GM11168 (cell line): ENCODE data around the gene ADAMTS6.

Experiments used
- in situ Hi-C: fragments of 300-500 bp; cut with MboI; formaldehyde crosslinking; loops from one replicate; pipeline ENCODE4 v1.12.0; 2022; ENCODE audit warnings: low sequenced_read_pairs; ENCODE audit not compliant: unreplicated experiment

Gene ADAMTS6

DNA sequence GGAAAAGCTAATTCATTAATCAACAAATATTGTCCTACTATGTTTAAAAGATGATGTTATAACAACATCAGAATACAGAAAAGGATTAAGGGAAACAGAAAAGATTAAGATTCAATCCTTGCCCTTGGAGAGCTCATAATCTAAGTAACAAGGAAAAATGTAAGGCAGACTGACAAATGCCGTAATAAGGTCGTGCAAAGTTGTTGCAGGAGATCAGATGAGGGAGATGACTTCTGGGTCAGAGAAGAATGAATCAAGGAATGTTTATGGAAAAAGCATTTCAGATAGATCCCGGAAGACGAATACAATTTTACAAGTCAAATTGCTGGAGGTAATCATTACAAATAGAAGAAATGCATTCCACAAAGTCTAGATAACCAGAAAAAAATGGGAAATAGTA is 6.4 kb downstream of the ADAMTS6 start:
- in situ Hi-C loops, result loop anchor here (25.0 kb wide), 1 partner anchor 838 kb away; no protein-coding TSS in a partner anchor

DNA sequence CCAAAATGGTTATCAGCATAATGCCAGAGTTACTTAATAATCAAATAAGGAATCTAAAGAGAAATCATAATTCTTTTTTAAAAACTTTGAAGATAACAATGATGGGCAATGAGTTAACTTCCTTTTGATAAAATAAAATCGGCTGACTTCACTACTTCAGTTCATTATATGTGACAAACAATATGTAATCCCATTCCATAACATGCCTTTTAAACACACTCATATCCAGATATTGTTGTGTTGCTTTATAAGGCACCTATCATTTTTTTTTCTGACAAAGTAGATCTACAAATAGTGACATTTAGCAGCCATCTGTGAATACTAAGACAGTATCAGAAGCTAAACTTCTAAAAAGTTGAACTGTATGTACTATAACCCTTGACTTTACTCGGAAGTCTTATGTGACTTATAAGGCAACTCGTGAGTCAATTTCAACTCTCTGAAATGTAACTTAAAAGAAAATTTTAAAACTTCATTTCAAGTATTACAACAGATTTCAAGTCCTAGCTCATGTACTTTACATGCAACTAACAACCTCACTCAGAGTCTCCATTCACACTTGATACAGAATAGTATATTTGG is 7.5 kb downstream of the ADAMTS6 start:
- in situ Hi-C loops, result loop anchor here (5.0 kb wide), 1 partner anchor 662 kb away; no protein-coding TSS in a partner anchor

DNA sequence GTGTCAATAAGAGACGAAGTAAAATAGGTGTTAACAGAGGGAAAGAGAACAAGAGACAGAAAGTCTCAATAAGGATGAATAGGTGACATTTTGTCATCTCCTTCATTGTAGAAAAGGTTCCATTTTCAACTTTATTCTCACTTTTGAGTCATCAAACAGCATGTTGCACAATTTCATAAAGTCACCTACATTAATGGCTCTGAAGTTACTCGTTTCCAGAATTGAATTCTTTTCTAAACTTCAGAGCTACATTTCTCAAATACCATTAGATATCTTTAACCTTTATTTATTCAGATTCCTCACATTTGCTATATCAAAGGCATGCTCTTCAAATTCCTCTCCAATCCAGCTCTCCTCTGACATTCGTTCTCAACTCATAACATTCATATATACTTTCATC is 13.1 kb downstream of the ADAMTS6 start:
- in situ Hi-C loops, result no loop called here

DNA sequence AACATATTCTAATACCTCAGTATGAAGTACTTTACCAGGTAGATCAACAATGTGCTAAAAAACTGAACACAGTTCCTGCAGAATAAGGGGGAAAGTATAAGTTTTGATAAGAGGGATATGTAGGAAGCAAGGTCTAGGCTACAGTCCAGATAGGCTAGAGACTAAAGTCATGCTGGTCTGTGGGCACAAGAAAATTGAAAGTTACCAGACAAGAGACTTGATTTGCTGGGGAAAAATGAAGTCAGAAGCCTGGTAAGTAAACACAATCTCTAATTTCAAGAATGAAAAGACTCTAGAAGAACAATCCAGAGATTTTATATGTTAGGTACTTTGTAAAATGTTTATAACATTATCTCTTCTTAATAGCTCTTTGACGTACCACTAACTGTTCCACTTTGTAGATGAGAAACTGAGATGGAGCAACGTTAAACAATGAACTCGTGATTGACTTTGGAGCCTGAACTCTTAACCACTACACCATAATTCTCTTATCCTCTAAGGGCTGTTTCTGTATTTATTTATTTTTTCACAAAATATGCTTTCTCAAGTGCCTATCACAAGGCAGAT is 19.5 kb downstream of the ADAMTS6 start:
- in situ Hi-C loops, result no loop called here

DNA sequence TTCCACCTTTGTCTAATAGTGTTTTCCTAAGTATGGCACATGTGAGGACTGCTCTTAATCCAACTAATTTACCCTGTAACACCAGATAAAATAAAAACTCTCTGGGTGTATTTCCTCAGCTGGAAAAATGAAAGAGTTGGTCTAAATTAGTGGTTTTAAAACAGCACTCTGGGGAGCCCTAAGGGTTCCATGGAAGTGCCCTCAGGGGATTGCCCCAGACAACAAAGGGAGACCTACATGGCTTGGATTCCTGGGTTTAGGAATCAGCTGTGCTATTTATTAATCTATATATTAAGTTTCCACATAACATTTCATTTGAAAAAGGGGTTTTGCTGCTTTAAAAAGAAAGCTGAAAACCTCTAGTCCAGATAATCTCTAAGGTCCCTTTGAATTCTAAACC is 20.2 kb downstream of the ADAMTS6 start:
- in situ Hi-C loops, result no loop called here

DNA sequence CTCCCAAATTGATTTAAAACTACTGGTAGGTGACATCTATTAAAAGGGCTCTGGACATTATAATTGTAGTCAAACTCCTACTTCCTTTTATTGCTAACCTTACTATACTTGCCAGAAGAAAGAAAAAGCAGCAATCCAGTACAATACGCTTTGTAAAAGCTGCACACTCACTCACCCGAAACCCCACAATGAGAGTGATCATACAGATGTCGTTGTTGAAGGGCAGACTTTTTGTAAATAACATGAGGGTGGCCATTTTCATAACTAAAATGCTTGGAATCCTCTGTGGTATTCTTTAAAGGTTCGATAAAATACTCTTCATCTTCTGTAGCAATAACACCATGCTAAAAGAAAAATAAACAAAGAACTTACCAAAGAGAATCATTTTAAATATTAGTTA is 21.7 kb downstream of the ADAMTS6 start:
- in situ Hi-C loops, result no loop called here

DNA sequence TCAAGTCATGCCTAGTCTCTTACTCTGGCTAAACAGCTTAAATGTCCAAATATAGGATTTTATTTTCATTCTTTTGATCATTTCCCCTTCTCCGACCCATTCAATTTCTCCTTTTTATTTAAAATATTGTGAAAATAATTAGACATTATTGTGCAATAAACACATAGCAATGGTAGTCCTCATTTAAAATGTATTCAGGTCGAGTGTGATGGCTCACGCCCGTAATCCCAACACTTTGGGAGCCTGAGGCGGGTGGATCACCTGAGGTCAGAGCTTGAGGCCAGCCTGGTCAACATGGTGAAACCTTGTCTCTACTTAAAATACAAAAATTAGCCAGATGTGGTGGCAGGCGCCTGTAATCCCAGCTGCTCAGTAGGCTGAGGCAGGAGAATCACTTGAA is 26.7 kb downstream of the ADAMTS6 start:
- in situ Hi-C loops, result no loop called here

DNA sequence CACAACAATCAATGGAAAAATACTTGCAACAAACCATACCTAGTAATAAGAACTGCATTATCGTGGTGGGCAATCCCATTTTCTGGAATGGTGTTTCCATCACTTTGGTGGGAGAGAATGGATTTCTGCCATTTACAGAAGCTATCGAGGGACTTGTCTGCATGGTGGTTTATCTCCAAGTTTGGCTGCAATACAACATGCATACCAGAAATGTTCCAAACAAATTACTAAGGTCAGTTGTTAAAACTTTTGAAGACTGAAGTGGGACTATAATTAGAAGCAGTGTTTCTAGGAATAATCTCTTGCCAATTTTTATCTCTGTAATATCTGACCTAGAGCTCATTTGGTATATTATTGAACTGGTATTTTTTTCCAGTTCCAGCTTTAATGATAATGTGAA is 30.3 kb downstream of the ADAMTS6 start:
- in situ Hi-C loops, result no loop called here

DNA sequence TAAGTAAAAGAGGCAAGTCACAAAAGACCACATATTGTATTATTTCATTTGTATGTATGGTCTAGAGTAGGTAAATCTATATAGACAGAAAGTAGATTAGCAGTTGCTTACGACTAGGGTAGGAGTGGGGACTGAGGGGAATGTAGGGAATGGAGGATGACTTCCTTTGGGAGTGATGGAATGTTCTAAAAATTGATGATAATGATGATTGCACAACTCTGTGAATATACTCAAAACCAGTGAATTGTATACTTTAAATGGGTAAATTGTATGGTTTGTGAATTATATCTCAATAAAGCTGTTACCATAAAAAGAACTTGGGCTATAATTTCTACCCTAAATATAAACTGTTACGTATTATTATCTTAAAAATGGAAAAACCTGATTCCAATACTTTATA is 35.0 kb downstream of the ADAMTS6 start:
- in situ Hi-C loops, result no loop called here

DNA sequence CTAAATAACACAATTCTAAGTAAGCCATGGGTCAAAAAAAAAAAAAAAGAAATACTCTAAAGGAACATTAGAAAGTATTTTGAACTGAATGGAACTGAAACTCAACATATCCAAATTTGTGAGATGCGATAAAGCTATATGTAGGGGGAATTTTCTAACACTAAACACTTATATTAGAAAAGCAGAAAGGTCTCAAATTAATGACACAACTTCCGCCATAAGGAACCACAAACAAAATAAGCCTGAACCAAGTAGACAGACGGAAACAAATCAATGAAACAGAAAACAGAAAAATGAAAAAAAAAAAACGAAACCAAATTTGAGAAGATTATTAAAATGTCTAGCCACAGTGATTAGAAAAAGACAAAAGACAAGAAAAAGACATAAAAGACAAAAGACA is 39.9 kb downstream of the ADAMTS6 start:
- in situ Hi-C loops, result no loop called here

DNA sequence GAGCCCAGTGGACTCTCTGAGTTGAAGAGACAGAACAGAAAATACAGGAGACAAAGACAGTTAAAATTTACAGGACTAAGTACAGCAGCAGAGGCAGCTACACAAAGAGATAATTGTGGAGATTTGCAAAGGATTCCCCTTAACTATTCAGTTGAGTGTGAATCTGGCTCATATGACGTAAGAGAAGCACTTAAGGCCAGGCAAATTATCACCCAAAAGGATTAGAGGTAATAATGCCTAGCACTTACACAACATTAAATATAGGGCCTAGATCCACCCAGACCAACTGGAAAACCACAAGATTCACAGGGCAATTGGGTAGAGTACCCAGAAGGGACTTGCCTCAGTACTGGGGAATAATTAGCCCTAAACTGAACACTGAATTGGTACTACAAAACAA is 41.3 kb downstream of the ADAMTS6 start:
- in situ Hi-C loops, result no loop called here

DNA sequence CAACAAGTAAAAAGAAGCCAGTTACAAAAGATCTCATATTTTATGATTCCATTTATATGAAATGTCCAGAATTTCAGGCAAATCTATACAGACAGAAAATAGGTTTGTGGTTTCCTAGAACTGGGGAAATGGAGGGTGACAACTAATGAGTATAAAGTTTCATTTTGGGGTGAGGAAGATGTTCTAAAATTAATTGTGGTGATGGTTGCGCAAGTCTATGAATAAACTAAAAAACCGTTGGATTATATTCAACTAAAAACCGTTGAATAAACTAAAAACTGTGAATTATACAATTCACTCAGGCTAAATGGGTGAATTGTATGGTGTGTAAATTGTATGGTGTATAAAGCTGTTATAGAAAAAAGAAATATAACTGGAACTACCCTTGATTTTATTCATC is 47.6 kb downstream of the ADAMTS6 start:
- in situ Hi-C loops, result no loop called here

DNA sequence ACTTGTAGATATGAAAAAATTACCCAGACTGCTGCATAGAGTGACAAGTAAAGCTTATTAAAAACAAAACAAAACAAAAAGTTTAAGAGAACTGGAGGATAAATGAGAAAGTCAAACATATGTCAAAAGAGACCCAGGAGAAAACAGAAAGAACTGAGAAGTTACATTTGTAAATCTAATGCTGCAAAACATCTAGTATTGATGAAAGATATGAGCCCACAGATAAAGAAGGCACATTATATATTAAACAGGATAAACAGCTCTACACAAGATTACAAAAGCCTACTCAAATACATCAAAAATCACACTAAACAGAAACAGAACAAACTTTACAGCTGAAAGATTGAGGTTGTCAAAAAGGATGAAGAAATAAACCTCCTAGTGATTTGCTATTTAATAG is 55.1 kb downstream of the ADAMTS6 start:
- in situ Hi-C loops, result no loop called here

DNA sequence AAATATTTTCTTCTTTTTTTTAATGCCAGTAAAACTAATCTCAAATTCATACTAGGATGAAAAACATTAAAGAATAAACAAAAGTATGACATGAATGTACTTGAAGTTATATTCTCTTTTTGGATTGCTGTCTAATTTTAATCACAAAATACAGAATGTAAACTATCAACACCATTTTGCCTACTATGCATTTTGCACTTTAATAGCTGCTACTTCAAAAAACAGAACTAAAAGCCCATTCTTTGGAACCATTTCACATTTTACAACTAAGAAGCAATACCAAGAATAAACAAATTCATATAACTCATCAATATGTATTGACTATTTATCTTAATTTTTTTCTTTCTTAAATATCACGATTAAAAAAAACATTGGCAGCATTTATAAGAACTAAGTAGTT is 58.1 kb downstream of the ADAMTS6 start:
- in situ Hi-C loops, result no loop called here

DNA sequence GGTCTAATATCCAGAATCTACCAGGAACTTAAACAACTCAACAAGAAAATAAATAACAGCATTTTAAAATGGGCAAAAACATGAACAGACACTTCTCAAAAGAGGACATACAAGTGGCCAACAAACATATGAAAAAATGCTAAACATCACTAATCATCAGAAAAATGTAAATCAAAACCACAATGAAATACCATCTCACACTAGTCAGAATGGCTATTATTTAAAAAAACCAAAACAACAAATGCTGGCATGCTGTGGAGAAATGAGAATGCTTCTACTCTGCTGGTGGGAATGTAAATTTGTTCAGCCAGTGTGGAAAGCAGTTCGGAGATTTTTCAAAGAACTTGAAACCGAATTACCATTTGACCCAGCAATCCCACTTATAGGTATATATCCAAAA is 63.1 kb downstream of the ADAMTS6 start:
- in situ Hi-C loops, result no loop called here

DNA sequence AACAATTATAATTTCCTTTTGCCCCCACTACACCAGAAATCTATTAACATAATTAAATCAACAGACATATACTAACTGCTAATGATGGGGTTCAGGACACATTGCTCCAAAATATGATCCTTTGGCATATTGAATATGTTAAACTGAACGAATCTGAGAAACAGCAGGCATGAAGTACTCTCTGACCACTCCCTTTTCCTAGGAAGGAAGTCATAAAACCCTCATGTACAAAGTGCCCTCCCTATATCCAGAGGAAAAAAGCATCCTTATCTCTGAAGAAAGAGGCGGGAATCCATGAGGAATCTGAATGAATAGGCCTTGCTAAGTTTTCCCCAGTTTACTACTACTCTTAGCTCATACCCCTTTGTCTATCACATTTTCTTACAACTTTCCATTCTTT is 67.9 kb downstream of the ADAMTS6 start:
- in situ Hi-C loops, result no loop called here

DNA sequence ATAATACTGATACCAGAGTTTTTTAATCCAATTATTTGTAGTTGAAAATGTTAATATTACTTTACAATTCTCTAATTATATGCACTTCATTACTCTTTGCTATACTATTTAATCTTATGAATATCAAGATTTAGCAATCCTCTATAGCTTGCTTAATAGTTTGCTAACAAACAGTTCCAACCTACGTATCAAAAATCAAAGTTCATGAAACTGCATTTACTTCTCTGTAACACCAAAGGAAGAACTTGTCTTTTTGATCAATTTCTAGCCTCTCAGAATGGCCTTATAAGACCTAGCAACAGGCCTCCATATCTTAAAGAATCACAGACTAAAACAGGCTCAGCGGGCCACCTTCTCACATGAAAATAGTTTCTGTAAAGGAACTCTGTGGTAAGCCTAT is 68.9 kb downstream of the ADAMTS6 start:
- in situ Hi-C loops, result no loop called here

DNA sequence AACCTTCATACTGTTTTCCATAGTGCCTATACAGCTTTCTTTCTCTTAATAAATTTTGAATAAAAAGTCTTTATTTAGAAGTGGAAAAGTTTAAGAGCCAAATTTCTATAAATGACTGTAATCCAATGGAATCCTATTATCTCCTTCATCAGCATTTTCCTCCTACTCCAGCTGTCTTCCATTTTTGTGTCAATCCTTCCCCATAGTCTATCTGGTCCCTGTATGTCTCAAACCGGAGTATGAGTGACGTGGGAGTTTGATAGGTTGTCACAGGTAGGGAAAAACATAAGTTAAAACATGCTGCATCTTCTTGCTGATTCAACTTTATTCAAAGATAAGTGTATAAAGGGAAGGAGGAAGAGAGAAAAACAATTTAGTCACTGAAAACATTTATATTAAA is 70.4 kb downstream of the ADAMTS6 start:
- in situ Hi-C loops, result no loop called here

DNA sequence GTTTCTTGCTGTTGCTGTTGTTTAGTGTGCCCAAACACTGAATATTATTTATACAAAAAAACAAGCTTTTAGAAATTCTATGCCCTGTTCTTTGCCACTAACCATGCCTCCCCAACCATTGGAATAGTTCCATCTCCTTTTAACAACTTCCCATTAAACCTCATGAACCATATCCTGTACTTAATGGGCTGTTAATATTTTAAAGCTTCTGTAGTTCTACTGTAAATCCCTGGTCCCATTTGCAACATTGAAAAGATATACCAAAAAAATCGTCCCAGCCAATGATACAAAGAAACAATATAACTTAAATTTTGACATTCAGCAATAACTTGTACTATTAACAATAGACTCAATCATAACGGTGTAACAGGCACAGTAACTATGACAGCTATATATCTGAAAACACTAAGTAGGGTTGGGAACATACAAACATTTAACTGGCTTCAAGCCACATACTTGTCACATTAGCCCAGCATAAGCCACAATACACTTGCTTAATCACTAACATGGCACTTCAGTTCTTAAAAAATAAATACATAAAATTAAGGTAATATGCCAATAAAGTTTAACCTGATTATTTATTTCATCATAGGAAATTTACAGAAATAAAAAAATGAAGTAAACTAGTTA is 86.1 kb downstream of the ADAMTS6 start:
- in situ Hi-C loops, result no loop called here

DNA sequence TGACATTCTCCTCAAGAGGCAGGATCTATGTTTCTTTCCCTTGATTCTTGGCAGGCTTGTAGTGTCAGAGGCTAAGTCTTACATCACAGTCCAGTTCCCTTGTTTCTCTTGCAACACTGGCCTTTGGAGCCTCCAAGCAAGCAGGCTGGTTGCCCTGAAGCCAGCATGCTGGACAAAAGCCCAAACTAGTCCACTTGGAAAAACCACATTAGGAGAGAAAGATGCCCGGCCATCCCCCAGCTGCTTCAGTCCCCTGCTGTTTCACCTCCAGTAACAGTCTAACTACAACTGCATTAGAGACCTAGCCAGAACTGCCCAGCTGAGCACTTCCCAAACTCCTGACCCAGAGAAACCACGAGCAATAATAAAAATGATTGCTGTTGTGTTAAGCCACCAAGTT is 87.6 kb downstream of the ADAMTS6 start:
- in situ Hi-C loops, result no loop called here

DNA sequence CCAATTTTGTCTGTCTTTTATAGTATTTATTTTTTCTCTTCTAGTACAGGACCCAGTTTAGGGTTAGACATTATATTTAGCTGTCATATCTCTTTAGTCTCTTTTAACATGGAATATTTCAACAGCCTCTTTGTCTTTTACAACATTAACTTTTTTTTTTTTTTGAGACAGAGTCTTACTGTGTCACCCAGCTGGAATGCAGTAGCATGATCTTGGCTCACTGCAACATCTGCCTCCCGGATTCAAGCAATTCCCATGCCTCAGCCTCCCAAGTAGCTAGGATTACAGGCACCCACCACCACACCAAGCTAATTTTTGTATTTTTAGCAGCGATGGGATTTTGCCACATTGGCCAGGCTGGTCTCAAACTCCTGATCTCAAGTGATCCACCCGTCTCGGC is 90.1 kb downstream of the ADAMTS6 start:
- in situ Hi-C loops, result no loop called here

DNA sequence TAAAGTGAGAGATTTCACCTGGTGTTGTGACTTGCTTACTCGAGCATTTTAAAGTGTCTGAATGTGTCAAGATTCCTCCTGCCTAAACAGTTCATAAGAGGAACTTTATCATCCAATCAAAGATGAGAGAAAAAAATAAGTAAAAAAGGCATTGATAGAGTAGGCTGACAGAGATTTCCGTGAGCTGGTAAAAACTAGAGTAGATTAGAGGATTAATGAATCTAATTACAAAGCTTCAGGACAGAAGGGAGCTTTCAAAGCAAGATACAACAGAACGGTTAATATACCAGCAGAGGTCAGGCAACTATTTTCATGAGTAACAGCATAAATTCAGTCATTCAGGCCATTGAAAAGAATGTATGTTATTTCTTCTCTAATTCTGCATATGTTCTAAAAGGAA is 91.5 kb downstream of the ADAMTS6 start:
- in situ Hi-C loops, result no loop called here
